ENCODE data around the gene TXNIP. TPM values are rescaled to one million over a fixed set of nuclear protein-coding genes. Genes with fewer than 3 reads are reported as not detected.

Gene TXNIP
- polyA plus RNA-seq, 1 donor = 253 TPM

- no peak for DNase-seq
Measured at GRCh38 chr1:146010126-146010738, 13.9 kb upstream of the TXNIP start.

GRCh38 chr1:146007489-146008133 lies 11.2 kb upstream of the TXNIP start:
- DNase-seq = no peak

GRCh38 chr1:146001709-146002108 lies 5.3 kb upstream of the TXNIP start:
- DNase-seq = no peak

GRCh38 chr1:145999321-146000024 lies 3.1 kb upstream of the TXNIP start:
- no peak for DNase-seq

GRCh38 chr1:145997718-145998023 lies 1.3 kb upstream of the TXNIP start:
- DNase-seq = no peak

- no peak for DNase-seq
Measured at GRCh38 chr1:145997016-145997717, 788 bp upstream of the TXNIP start.

- DNase-seq = no peak
Measured at GRCh38 chr1:145995964-145996432, 381 bp downstream of the TXNIP start.

- no peak for DNase-seq
Measured at GRCh38 chr1:145995148-145995881, 1.1 kb downstream of the TXNIP start.

- no peak for DNase-seq
Measured at GRCh38 chr1:145994391-145995120, 1.8 kb downstream of the TXNIP start.

- no peak for DNase-seq
Measured at GRCh38 chr1:145993618-145994390, 2.6 kb downstream of the TXNIP start.

GRCh38 chr1:145992958-145993617 lies 3.3 kb downstream of the TXNIP start:
- DNase-seq = no peak

GRCh38 chr1:145992502-145992936 lies 3.9 kb downstream of the TXNIP start:
- no peak for DNase-seq

- DNase-seq = no peak
Measured at GRCh38 chr1:145991735-145992412, 4.5 kb downstream of the TXNIP start.

- DNase-seq = no peak
Measured at GRCh38 chr1:145990249-145990855, 6.0 kb downstream of the TXNIP start.

- no peak for DNase-seq
Measured at GRCh38 chr1:145988773-145989172, 7.6 kb downstream of the TXNIP start.

- DNase-seq = no peak
Measured at GRCh38 chr1:145987926-145988325, 8.5 kb downstream of the TXNIP start.

- DNase-seq = no peak
Measured at GRCh38 chr1:145986551-145986950, 9.8 kb downstream of the TXNIP start.

GRCh38 chr1:145985502-145986439 lies 10.6 kb downstream of the TXNIP start:
- DNase-seq = no peak

Data from hindlimb muscle (tissue), 1 donor.